ENCODE data around the gene R3HCC1L.
A peak's percentile ranks its signal among the peaks of the same experiment; 100 is the strongest.
"Not testable (repeated sequence)": the region's sequence is repeated elsewhere in the genome, so short reads cannot be mapped to it uniquely, and the experiment has no call there.

Gene R3HCC1L

GRCh38 chr10:98170249-98171117 lies 36.0 kb downstream of the R3HCC1L start:
- Histone ChIP-seq H3K4me3 (ENCODE audit: low read depth, low read length) (no peak overlapping the region), H3K27me3 (ENCODE audit: insufficient read depth, low read depth, severe bottlenecking) (no peaks in the 10 kb centered on the region), H3K27ac (peak overlapping the region; percentile 61; the same call in 1 of the 2 replicates), H3K9me3 (ENCODE audit: severe bottlenecking) (no peaks in the 10 kb centered on the region), H3K36me3 (no peaks in the 10 kb centered on the region)
- peak; percentile 81 for TF ChIP-seq CTCF (IDR thresholded peaks at IDR 0.05; ENCODE audit: low read depth, low read length)
- peak; percentile 67 for DNase-seq

GRCh38 chr10:98172073-98172472 lies 37.6 kb downstream of the R3HCC1L start:
- no peaks in the 10 kb centered on the region for H3K27me3 ChIP-seq (ENCODE audit: insufficient read depth, low read depth, severe bottlenecking)
- H3K9me3 ChIP-seq (ENCODE audit: severe bottlenecking) = no peaks in the 10 kb centered on the region
- H3K4me3 ChIP-seq (ENCODE audit: low read depth, low read length) = no peak overlapping the region
- peak overlapping the region; percentile 22; the same call in 1 of the 2 replicates for H3K27ac ChIP-seq
- H3K36me3 ChIP-seq = no peaks in the 10 kb centered on the region
- no peak for DNase-seq
- no peak for TF ChIP-seq CTCF (IDR thresholded peaks at IDR 0.05; ENCODE audit: low read depth, low read length)

GRCh38 chr10:98172495-98172894 lies 38.0 kb downstream of the R3HCC1L start:
- no peak overlapping the region for H3K4me3 ChIP-seq (ENCODE audit: low read depth, low read length)
- H3K9me3 ChIP-seq (ENCODE audit: severe bottlenecking) = no peaks in the 10 kb centered on the region
- no peak for TF ChIP-seq CTCF (IDR thresholded peaks at IDR 0.05; ENCODE audit: low read depth, low read length)
- H3K27ac ChIP-seq = 0 out of 2 replicates have a peak overlapping the region, but pooled peaks have one; percentile 2
- peak; percentile 68 for DNase-seq
- H3K27me3 ChIP-seq (ENCODE audit: insufficient read depth, low read depth, severe bottlenecking) = no peaks in the 10 kb centered on the region
- no peaks in the 10 kb centered on the region for H3K36me3 ChIP-seq

- H3K36me3 ChIP-seq = no peaks in the 10 kb centered on the region
- no peak for TF ChIP-seq CTCF (IDR thresholded peaks at IDR 0.05; ENCODE audit: low read depth, low read length)
- H3K27ac ChIP-seq = peak overlapping the region; percentile 21; the same call in 1 of the 2 replicates
- no peaks in the 10 kb centered on the region for H3K9me3 ChIP-seq (ENCODE audit: severe bottlenecking)
- no peaks in the 10 kb centered on the region for H3K27me3 ChIP-seq (ENCODE audit: insufficient read depth, low read depth, severe bottlenecking)
- peak; percentile 67 for DNase-seq
- H3K4me3 ChIP-seq (ENCODE audit: low read depth, low read length) = no peak overlapping the region
Measured at GRCh38 chr10:98173260-98173659, 38.8 kb downstream of the R3HCC1L start.

- DNase-seq; H3K4me3 ChIP-seq (ENCODE audit: low read depth, low read length); H3K9me3 ChIP-seq (ENCODE audit: severe bottlenecking); H3K27ac ChIP-seq; H3K27me3 ChIP-seq (ENCODE audit: insufficient read depth, low read depth, severe bottlenecking): not testable (repeated sequence)
- peaks cover 17% of the 10 kb centered on the region for H3K36me3 ChIP-seq
Measured at GRCh38 chr10:98182351-98182915, 48.0 kb downstream of the R3HCC1L start.

GRCh38 chr10:98186681-98187080 lies 52.2 kb downstream of the R3HCC1L start:
- no peak for TF ChIP-seq CTCF (IDR thresholded peaks at IDR 0.05; ENCODE audit: low read depth, low read length)
- Histone ChIP-seq H3K27ac (no peak overlapping the region), H3K27me3 (ENCODE audit: insufficient read depth, low read depth, severe bottlenecking) (no peaks in the 10 kb centered on the region), H3K9me3 (ENCODE audit: severe bottlenecking) (no peaks in the 10 kb centered on the region), H3K4me3 (ENCODE audit: low read depth, low read length) (no peak overlapping the region), H3K36me3 (peaks cover 23% of the 10 kb centered on the region)
- DNase-seq = no peak

- not testable (repeated sequence) for H3K4me3 ChIP-seq (ENCODE audit: low read depth, low read length); DNase-seq; H3K9me3 ChIP-seq (ENCODE audit: severe bottlenecking); H3K27ac ChIP-seq; H3K27me3 ChIP-seq (ENCODE audit: insufficient read depth, low read depth, severe bottlenecking)
- H3K36me3 ChIP-seq = peaks cover 16% of the 10 kb centered on the region
Measured at GRCh38 chr10:98190773-98191172, 56.3 kb downstream of the R3HCC1L start.

Data from WERI-Rb-1 (cell line).